ENCODE results near the gene BMPR2.
A peak's percentile ranks its signal among the peaks of the same experiment; 100 is the strongest.

Gene BMPR2

DNA sequence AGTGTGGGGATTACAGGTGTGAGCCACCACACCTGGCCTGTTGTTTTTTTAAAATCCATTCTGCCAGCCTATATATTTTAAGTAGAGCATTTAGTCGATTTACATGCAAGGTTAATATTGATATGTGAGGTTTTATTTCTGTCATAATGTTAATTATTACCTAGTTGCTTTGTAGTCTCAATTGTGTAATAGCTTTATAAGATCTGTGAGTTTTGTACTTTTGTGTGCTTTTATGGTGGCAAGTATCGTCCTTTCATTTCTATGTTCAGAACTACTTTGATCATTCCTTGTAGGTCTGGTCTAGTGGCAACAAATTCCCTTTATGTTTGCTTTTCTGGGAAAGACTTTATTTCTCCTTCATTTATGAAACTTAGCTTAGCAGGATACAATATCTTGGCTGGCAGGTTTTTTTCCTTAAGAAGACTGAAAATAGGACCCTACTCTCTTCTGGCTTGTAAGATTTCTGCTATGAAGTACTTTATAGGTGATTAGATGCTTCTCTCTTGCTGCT lies 207.6 kb downstream of the BMPR2 start:
- no peaks in the 10 kb centered on the region for H3K27me3 ChIP-seq (ENCODE audit: insufficient read depth, insufficient read length)
- TF ChIP-seq ZNF274 (IDR thresholded peaks at IDR 0.05; ENCODE audit: low read depth, low read length) (no peak), SUZ12 (IDR thresholded peaks at IDR 0.05; ENCODE audit: extremely low read depth, insufficient read depth, insufficient read length) (no peak), YY1 (IDR thresholded peaks at IDR 0.05; ENCODE audit: insufficient read depth, insufficient read length) (no peak)
- H3K4me1 ChIP-seq (ENCODE audit: insufficient read depth, insufficient read length): peaks cover under 1% of the 10 kb centered on the region
- H3K9me3 ChIP-seq (ENCODE audit: insufficient read depth, low read length): no peaks in the 10 kb centered on the region
- H3K36me3 ChIP-seq (ENCODE audit: insufficient read depth, insufficient read length, low read length): no peaks in the 10 kb centered on the region
- no peak overlapping the region for H3K4me3 ChIP-seq (ENCODE audit: insufficient read length, low read depth)
- no peak overlapping the region for H3K9ac ChIP-seq (ENCODE audit: insufficient read length, low read depth)
- DNase-seq (ENCODE audit: low read depth, low spot score): no peak

DNA sequence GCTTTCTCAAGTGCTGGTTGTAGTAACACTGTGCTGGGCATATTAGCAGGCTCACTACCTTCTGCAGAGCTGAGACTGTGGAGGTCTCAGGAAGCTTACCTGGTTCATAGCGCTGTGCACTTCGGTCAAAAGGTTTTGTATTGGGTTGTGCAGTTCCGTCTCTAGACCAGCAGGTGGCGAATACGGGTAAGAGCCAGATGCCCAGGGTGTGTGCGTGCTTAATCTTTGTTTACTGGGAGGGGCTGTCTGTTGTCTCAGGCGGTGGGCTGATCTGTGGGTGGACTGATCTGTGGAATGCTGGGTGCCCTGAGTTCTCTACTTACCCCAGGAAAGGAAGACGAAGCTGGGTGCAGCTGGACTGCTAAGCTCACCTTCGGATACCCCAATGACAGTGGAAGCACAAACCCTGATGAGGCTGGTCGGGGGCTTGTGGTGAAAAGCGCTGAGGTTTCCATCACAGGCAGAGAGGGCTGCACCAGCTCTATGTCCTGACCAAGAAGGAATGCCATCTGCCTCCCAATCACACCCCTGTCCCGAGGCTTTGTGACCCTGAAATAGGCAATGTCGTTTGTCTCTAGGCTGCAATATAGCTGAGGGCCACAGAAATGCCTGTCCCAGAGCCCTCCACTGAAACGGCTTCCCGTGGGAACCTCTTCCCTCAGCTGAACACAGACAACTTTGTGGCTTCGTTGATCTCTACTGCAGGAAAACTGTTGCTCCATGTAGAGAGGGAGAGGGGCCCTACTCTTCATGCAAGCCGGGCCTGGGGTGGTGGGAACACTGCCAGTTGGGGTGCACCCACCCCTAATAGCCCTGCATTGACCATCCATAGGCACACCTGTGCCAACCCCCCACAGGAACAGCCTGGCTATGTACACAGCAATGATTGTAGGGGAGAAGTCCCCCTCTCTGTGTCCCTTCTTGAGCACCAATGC lies 212.8 kb downstream of the BMPR2 start:
- peaks cover 8% of the 10 kb centered on the region for H3K4me1 ChIP-seq (ENCODE audit: insufficient read depth, insufficient read length)
- H3K9me3 ChIP-seq (ENCODE audit: insufficient read depth, low read length): no peaks in the 10 kb centered on the region
- peak overlapping the region; percentile 34 for H3K9ac ChIP-seq (ENCODE audit: insufficient read length, low read depth)
- no peaks in the 10 kb centered on the region for H3K27me3 ChIP-seq (ENCODE audit: insufficient read depth, insufficient read length)
- DNase-seq (ENCODE audit: low read depth, low spot score): peak; percentile 76
- H3K4me3 ChIP-seq (ENCODE audit: insufficient read length, low read depth): no peak overlapping the region
- no peaks in the 10 kb centered on the region for H3K36me3 ChIP-seq (ENCODE audit: insufficient read depth, insufficient read length, low read length)
- TF ChIP-seq SUZ12 (IDR thresholded peaks at IDR 0.05; ENCODE audit: extremely low read depth, insufficient read depth, insufficient read length) (no peak), ZNF274 (IDR thresholded peaks at IDR 0.05; ENCODE audit: low read depth, low read length) (no peak), YY1 (IDR thresholded peaks at IDR 0.05; ENCODE audit: insufficient read depth, insufficient read length) (no peak)

DNA sequence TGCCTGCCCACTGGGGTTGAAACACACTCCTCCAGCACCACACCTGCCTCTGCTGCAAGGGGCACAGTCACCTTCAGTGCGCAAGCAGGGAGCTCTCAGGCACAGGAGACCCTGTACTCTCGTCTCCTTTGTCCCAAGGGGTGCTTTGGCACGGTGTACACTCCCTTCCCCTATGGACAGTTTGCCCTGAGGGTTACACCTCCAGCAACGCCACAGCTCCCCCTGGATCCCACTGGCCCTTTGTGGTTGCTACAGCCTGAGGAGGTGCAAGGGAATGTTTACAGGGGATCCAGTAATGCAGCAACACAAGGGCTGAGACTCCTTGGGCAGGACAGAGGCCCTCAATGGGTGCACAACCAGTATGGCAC lies 213.4 kb downstream of the BMPR2 start:
- no peak for TF ChIP-seq YY1 (IDR thresholded peaks at IDR 0.05; ENCODE audit: insufficient read depth, insufficient read length)

DNA sequence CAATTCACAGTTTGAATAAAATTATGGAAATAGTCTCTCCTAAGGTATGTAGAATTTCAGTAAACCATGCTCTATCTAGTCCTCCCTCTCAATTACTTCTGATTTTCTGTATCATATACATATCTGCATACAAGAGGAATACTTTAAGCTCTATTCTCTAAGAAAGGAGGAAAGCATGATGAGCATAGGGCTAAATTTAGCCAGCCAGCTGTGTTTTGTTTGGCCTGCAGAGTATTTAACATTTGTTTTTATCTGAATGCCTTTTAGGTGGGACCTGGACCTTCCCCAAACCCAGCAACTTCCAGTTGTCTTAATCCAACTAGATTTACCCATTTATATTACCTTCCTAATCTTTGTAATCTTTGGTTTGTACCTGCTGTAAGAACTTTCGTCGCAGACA lies 216.4 kb downstream of the BMPR2 start:
- no peak for TF ChIP-seq ZNF274 (IDR thresholded peaks at IDR 0.05; ENCODE audit: low read depth, low read length)
- no peak for TF ChIP-seq SUZ12 (IDR thresholded peaks at IDR 0.05; ENCODE audit: extremely low read depth, insufficient read depth, insufficient read length)
- no peak for TF ChIP-seq YY1 (IDR thresholded peaks at IDR 0.05; ENCODE audit: insufficient read depth, insufficient read length)
- Histone ChIP-seq H3K4me1 (ENCODE audit: insufficient read depth, insufficient read length) (peaks cover 8% of the 10 kb centered on the region), H3K9ac (ENCODE audit: insufficient read length, low read depth) (no peak overlapping the region), H3K4me3 (ENCODE audit: insufficient read length, low read depth) (no peak overlapping the region), H3K9me3 (ENCODE audit: insufficient read depth, low read length) (no peaks in the 10 kb centered on the region), H3K27me3 (ENCODE audit: insufficient read depth, insufficient read length) (no peaks in the 10 kb centered on the region), H3K36me3 (ENCODE audit: insufficient read depth, insufficient read length, low read length) (no peaks in the 10 kb centered on the region)
- DNase-seq (ENCODE audit: low read depth, low spot score): no peak

More for the DNA sequence above, 213.4 kb downstream of the BMPR2 start:
- H3K36me3 ChIP-seq (ENCODE audit: insufficient read depth, insufficient read length, low read length): no peaks in the 10 kb centered on the region
- H3K9ac ChIP-seq (ENCODE audit: insufficient read length, low read depth): no peak overlapping the region
- no peak overlapping the region for H3K4me3 ChIP-seq (ENCODE audit: insufficient read length, low read depth)
- peaks cover 8% of the 10 kb centered on the region for H3K4me1 ChIP-seq (ENCODE audit: insufficient read depth, insufficient read length)
- no peak for DNase-seq (ENCODE audit: low read depth, low spot score)
- H3K27me3 ChIP-seq (ENCODE audit: insufficient read depth, insufficient read length): no peaks in the 10 kb centered on the region
- H3K9me3 ChIP-seq (ENCODE audit: insufficient read depth, low read length): no peaks in the 10 kb centered on the region

DNA sequence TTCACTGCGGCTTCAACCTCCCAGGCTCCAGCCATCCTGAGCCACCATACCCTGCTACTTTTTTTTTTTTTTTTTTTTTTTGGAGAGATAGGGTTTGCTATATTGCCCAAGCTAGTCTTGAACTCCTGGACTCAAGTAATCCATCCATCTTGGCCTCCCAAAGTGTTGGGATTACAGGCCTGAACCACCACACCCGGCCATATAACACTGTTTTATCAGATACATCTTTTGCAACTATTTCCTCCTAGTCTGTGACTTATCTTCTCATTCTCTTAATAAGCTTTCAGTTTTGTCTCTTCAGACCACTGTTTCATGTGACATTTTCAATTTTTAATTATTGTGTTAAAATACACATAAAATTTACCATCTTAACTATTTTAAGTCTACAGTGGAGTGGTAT lies 223.0 kb downstream of the BMPR2 start:
- H3K9me3 ChIP-seq (ENCODE audit: insufficient read depth, low read length): no peaks in the 10 kb centered on the region
- no peaks in the 10 kb centered on the region for H3K4me1 ChIP-seq (ENCODE audit: insufficient read depth, insufficient read length)
- TF ChIP-seq ZNF274 (IDR thresholded peaks at IDR 0.05; ENCODE audit: low read depth, low read length) (no peak), YY1 (IDR thresholded peaks at IDR 0.05; ENCODE audit: insufficient read depth, insufficient read length) (no peak), SUZ12 (IDR thresholded peaks at IDR 0.05; ENCODE audit: extremely low read depth, insufficient read depth, insufficient read length) (no peak)
- H3K4me3 ChIP-seq (ENCODE audit: insufficient read length, low read depth): no peak overlapping the region
- no peaks in the 10 kb centered on the region for H3K27me3 ChIP-seq (ENCODE audit: insufficient read depth, insufficient read length)
- no peaks in the 10 kb centered on the region for H3K36me3 ChIP-seq (ENCODE audit: insufficient read depth, insufficient read length, low read length)
- no peak overlapping the region for H3K9ac ChIP-seq (ENCODE audit: insufficient read length, low read depth)
- DNase-seq (ENCODE audit: low read depth, low spot score): no peak

DNA sequence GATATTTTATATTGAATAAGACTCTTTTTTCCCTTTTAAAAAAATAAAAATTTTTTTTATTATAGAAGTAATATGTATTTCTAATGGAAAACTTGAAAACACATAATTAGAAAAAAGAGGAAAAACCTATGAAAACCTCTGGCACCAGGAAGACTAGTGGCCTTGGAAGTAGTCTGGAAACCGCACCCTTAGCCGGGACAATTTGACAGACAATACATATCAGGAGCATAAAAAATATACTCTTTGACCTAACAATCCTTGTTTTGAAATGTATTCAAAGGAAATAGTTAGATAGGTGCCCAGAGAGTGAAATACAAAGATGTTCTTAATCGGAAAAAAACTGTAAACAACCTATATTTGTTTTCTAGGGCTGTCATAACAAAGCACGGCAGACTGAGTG lies 223.8 kb downstream of the BMPR2 start:
- no peaks in the 10 kb centered on the region for H3K9me3 ChIP-seq (ENCODE audit: insufficient read depth, low read length)
- no peaks in the 10 kb centered on the region for H3K4me1 ChIP-seq (ENCODE audit: insufficient read depth, insufficient read length)
- H3K9ac ChIP-seq (ENCODE audit: insufficient read length, low read depth): no peak overlapping the region
- H3K27me3 ChIP-seq (ENCODE audit: insufficient read depth, insufficient read length): no peaks in the 10 kb centered on the region
- no peak overlapping the region for H3K4me3 ChIP-seq (ENCODE audit: insufficient read length, low read depth)
- no peaks in the 10 kb centered on the region for H3K36me3 ChIP-seq (ENCODE audit: insufficient read depth, insufficient read length, low read length)
- DNase-seq (ENCODE audit: low read depth, low spot score): no peak
- no peak for TF ChIP-seq YY1 (IDR thresholded peaks at IDR 0.05; ENCODE audit: insufficient read depth, insufficient read length)
- TF ChIP-seq SUZ12 (IDR thresholded peaks at IDR 0.05; ENCODE audit: extremely low read depth, insufficient read depth, insufficient read length): no peak
- TF ChIP-seq ZNF274 (IDR thresholded peaks at IDR 0.05; ENCODE audit: low read depth, low read length): no peak

DNA sequence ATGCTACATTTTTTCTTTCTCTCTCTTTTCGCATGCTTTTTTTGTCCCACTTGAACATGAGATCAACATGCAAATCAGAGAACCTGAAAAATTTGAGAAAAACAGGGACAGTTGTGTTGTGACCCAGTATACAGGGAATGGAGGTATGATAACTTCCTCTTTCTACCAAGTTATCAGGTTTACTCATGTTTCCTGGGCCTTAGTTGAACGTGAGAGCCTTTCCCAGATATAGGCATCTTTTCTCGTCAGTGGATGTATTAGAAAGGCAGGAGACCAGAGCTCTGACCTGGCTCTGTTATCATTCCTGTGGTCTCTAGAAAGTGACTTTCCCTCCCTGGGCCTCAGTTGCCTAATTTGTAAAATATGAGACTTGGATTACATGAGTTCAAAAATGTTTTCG lies 228.6 kb downstream of the BMPR2 start:
- Histone ChIP-seq H3K9me3 (ENCODE audit: insufficient read depth, low read length) (no peaks in the 10 kb centered on the region), H3K4me1 (ENCODE audit: insufficient read depth, insufficient read length) (no peaks in the 10 kb centered on the region), H3K9ac (ENCODE audit: insufficient read length, low read depth) (no peak overlapping the region), H3K36me3 (ENCODE audit: insufficient read depth, insufficient read length, low read length) (no peaks in the 10 kb centered on the region), H3K4me3 (ENCODE audit: insufficient read length, low read depth) (no peak overlapping the region), H3K27me3 (ENCODE audit: insufficient read depth, insufficient read length) (no peaks in the 10 kb centered on the region)
- DNase-seq (ENCODE audit: low read depth, low spot score): no peak
- TF ChIP-seq SUZ12 (IDR thresholded peaks at IDR 0.05; ENCODE audit: extremely low read depth, insufficient read depth, insufficient read length): no peak
- no peak for TF ChIP-seq YY1 (IDR thresholded peaks at IDR 0.05; ENCODE audit: insufficient read depth, insufficient read length)
- TF ChIP-seq ZNF274 (IDR thresholded peaks at IDR 0.05; ENCODE audit: low read depth, low read length): no peak
